Keratinocyte (primary cell): ENCODE data around the gene UBE4B. TPM values are rescaled to one million over a fixed set of nuclear protein-coding genes. Genes with fewer than 3 reads are reported as not detected.

ENCODE experiments used
- DNase-seq: peaks from one replicate; pipeline ENCODE4 v3.0.0-alpha.2; 2011; ENCODE audit warnings: low read depth, missing footprints, low spot score
- FAIRE-seq: peaks from 2 replicates; lab custom pipeline; 2011; peaks lifted over from hg19 to GRCh38; lab: Jason Lieb, UNC
- H2AFZ ChIP-seq: 2 replicates; pipeline ENCODE4 v1.6.0; 2012; ENCODE audit warnings: low read length, control low read depth, inconsistent platforms; ENCODE audit not compliant: control insufficient read depth
- H3K27ac ChIP-seq: 2 replicates; pipeline ENCODE4 v1.5.1; 2011; ENCODE audit warnings: low read length; ENCODE audit not compliant: control insufficient read depth, insufficient read depth
- H3K27me3 ChIP-seq: 3 replicates; pipeline ENCODE4 v1.6.0; 2011; ENCODE audit warnings: low read length; ENCODE audit not compliant: control insufficient read depth, insufficient read depth; ENCODE audit errors: extremely low read depth
- H3K36me3 ChIP-seq, 2 experiments: 2 replicates in 1 of 2; 3 replicates in 1 of 2; pipeline ENCODE4 v1.5.1; 2011; ENCODE audit warnings: low read length in 2 of 2, mild to moderate bottlenecking in 1 of 2; ENCODE audit not compliant: control insufficient read depth in 2 of 2, insufficient read depth in 2 of 2; ENCODE audit errors: extremely low read depth in 1 of 2
- H3K4me1 ChIP-seq: 3 replicates; pipeline ENCODE4 v1.5.1; 2011; ENCODE audit warnings: low read length; ENCODE audit not compliant: control insufficient read depth, insufficient read depth; ENCODE audit errors: extremely low read depth
- H3K4me2 ChIP-seq: 3 replicates; pipeline ENCODE4 v1.6.0; 2011; ENCODE audit warnings: low read depth, low read length; ENCODE audit not compliant: control insufficient read depth, insufficient read depth; ENCODE audit errors: extremely low read depth
- H3K4me3 ChIP-seq, 3 experiments: fragments of 200-600 bp in 1 of 3; sonication (generic) in 1 of 3; 2 replicates in 2 of 3; 3 replicates in 1 of 3; pipeline ENCODE4 v1.5.1; 2011 to 2016; ENCODE audit warnings: low read length in 3 of 3, mild to moderate bottlenecking in 3 of 3, control low read depth in 2 of 3, inconsistent platforms in 1 of 3, low read depth in 1 of 3, mixed read lengths in 1 of 3, mixed run types in 1 of 3, moderate library complexity in 1 of 3; ENCODE audit not compliant: control insufficient read depth in 2 of 3, insufficient read depth in 2 of 3; ENCODE audit errors: extremely low read depth in 1 of 3
- H3K79me2 ChIP-seq: 2 replicates; pipeline ENCODE4 v1.6.0; 2012; ENCODE audit warnings: low read length; ENCODE audit not compliant: control insufficient read depth, insufficient read depth
- H3K9ac ChIP-seq: 3 replicates; pipeline ENCODE4 v1.6.0; 2011; ENCODE audit warnings: low read length; ENCODE audit not compliant: control insufficient read depth, insufficient read depth; ENCODE audit errors: extremely low read depth
- H3K9me1 ChIP-seq: 3 replicates; pipeline ENCODE4 v1.6.0; 2011; ENCODE audit warnings: low read length; ENCODE audit not compliant: control insufficient read depth, insufficient read depth; ENCODE audit errors: extremely low read depth
- H3K9me3 ChIP-seq: 2 replicates; pipeline ENCODE4 v1.5.1; 2012; ENCODE audit warnings: low read depth, low read length; ENCODE audit not compliant: control insufficient read depth
- H4K20me1 ChIP-seq: 3 replicates; pipeline ENCODE4 v1.6.0; 2011; ENCODE audit warnings: low read length; ENCODE audit not compliant: control insufficient read depth, insufficient read depth; ENCODE audit errors: extremely low read depth
- EZH2 ChIP-seq: IDR thresholded peaks from one replicate; pipeline ENCODE4 v1.6.1; 2012; ENCODE audit warnings: inconsistent platforms, mild to moderate bottlenecking, low read length, moderate library complexity
- dilution Hi-C: fragments of 300-500 bp; cut with MboI; formaldehyde crosslinking; loops from one replicate; pipeline ENCODE4 v1.7.0; 2020; ENCODE audit warnings: low sequenced_read_pairs; ENCODE audit not compliant: extremely low pct_ligation_motif_present
- polyA plus RNA-seq, 5 experiments: library from polyadenylated mRNA; depleted of rRNA in 3 of 5; stranded (reverse) in 3 of 5; stranded (forward) in 1 of 5; unstranded in 1 of 5; fragments of >200 nt; gene quantifications; 1 replicate in 1 of 5; 2 replicates in 3 of 5; 3 replicates in 1 of 5; pipeline versions ENCODE4 v1.2.1 to v1.2.3, GENCODE V29; 2011 to 2012; ENCODE audit warnings: missing spikeins in 2 of 5, low read depth in 1 of 5, low replicate concordance in 1 of 5
- TF ChIP-seq, protein P1 (sequence below), 3 experiments: IDR thresholded peaks in 1 of 3; conservative IDR thresholded peaks in 1 of 3; optimal IDR thresholded peaks in 1 of 3; 2 replicates in 2 of 3; 3 replicates in 1 of 3; pipeline versions ENCODE3 to v1.5.1; 2011; ENCODE audit warnings: low read length in 3 of 3, mild to moderate bottlenecking in 3 of 3, moderate library complexity in 2 of 3, control low read depth in 1 of 3, inconsistent platforms in 1 of 3; ENCODE audit not compliant: insufficient read depth in 2 of 3; ENCODE audit errors: extremely low read depth in 1 of 3

The UBE4B gene
- polyA plus RNA-seq, 1 donor (not counting 4 experiments of a cell fraction or from before 2014, with no cell fraction given): 14.3 TPM

DNA sequence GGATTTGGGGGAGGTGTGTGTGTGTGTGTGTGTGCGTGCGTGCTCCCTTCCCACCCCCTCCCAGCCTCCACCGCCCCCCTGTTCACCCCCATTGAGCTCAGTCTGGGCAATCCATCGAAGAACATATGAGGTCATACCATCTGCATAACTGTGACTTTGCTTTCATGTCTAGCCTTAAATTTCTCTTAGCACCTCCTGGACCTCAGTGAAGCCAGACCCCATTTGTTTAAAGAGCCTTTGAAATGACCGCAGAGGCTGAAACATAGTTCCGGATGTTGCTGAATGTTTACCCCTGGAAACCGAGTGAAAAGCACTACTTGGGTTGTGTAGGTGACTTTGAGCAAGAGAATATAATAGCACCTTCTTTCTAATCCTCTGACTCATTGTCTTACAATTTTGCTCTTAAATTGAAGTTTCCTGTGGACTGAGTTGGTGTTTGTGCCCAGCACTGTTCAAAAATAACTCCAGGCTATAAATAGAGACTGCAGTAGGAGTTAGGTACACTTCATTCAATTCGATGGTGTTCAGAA lies 75.4 kb downstream of the UBE4B start:
- peak overlapping the region; percentile 57 for H3K4me2 ChIP-seq
- DNase-seq (no peak), FAIRE-seq (peak; percentile 83)
- H3K27me3 ChIP-seq: no peaks in the 10 kb centered on the region
- peaks cover 31% of the 10 kb centered on the region for H3K4me1 ChIP-seq
- peaks cover 2% of the 10 kb centered on the region for H3K79me2 ChIP-seq
- no peak overlapping the region for H3K9ac ChIP-seq
- peak overlapping the region; percentile 33 for H3K27ac ChIP-seq
- TF ChIP-seq, protein P1, sequence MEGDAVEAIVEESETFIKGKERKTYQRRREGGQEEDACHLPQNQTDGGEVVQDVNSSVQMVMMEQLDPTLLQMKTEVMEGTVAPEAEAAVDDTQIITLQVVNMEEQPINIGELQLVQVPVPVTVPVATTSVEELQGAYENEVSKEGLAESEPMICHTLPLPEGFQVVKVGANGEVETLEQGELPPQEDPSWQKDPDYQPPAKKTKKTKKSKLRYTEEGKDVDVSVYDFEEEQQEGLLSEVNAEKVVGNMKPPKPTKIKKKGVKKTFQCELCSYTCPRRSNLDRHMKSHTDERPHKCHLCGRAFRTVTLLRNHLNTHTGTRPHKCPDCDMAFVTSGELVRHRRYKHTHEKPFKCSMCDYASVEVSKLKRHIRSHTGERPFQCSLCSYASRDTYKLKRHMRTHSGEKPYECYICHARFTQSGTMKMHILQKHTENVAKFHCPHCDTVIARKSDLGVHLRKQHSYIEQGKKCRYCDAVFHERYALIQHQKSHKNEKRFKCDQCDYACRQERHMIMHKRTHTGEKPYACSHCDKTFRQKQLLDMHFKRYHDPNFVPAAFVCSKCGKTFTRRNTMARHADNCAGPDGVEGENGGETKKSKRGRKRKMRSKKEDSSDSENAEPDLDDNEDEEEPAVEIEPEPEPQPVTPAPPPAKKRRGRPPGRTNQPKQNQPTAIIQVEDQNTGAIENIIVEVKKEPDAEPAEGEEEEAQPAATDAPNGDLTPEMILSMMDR (optimal IDR thresholded peaks at IDR 0.05 in 1 of 3, IDR thresholded peaks at IDR 0.05 in 1 of 3, conservative IDR thresholded peaks at IDR 0.05 in 1 of 3; ENCODE audit: extremely low read depth in 1 of 3, insufficient read depth in 2 of 3, low read length in 3 of 3): no peak
- no peak for TF ChIP-seq EZH2
- H2AFZ ChIP-seq: no peak overlapping the region
- no peaks in the 10 kb centered on the region for H3K9me3 ChIP-seq
- no peaks in the 10 kb centered on the region for H4K20me1 ChIP-seq
- H3K36me3 ChIP-seq: peaks cover 2 to 6% of the 10 kb centered on the region in 2 experiments
- no peaks in the 10 kb centered on the region for H3K9me1 ChIP-seq
- no peak overlapping the region for H3K4me3 ChIP-seq
- dilution Hi-C loops: no loop called here

DNA sequence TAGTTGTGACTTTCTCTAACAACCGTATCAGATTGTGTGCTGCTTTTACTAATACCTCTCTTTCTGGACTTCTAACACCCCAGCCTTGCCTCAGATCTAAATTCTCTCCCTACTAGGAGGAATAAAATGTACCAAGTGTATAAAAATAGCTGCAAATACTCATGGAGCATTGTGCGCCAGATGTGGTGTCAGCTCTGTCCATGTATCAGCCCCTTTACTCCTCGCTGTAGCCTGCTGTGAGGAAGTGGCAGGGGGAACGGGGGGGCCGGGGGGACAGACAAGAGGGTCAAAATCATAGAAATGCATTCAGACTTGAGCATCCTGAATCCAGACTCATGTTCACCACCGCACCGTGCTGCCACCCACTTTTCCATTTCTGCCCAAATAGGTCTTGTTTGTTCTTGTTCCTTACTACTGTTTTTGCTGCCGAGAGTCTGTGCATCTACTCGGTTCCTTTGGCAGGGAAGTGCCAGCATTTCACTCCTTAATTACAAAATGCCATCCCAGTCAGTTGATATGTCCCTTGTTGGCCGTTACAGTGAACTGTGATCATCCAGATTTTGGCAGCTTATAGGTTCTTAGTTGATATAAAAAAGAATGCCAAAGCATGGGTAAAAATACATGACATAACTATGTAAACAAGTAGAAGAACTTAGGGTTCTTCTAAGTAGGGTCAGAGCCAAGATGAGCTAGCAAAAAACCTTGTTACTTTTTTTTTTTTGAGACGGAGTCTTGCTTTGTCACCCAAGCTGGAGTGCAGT lies 76.4 kb downstream of the UBE4B start:
- Histone ChIP-seq H3K79me2 (peaks cover 2% of the 10 kb centered on the region), H3K27ac (no peak overlapping the region), H3K4me1 (peaks cover 31% of the 10 kb centered on the region), H3K36me3 (peaks cover 2 to 6% of the 10 kb centered on the region in 2 experiments), H3K9me3 (no peaks in the 10 kb centered on the region), H3K9ac (no peak overlapping the region), H3K27me3 (no peaks in the 10 kb centered on the region), H4K20me1 (no peaks in the 10 kb centered on the region), H3K4me2 (no peak overlapping the region), H3K9me1 (no peaks in the 10 kb centered on the region), H3K4me3 (no peak overlapping the region), H2AFZ (no peak overlapping the region)
- TF ChIP-seq, protein P1 (optimal IDR thresholded peaks at IDR 0.05 in 1 of 3, IDR thresholded peaks at IDR 0.05 in 1 of 3, conservative IDR thresholded peaks at IDR 0.05 in 1 of 3; ENCODE audit: extremely low read depth in 1 of 3, insufficient read depth in 2 of 3, low read length in 3 of 3): no peak
- TF ChIP-seq EZH2: no peak
- DNase-seq (no peak), FAIRE-seq (no peak)
- dilution Hi-C loops: no loop called here
